Neural cell (in vitro differentiated cells): Measurements from ENCODE around the gene VSIG10.

Source experiments
- CTCF ChIP-seq: fragments of 450-650 bp; IDR thresholded peaks from 2 replicates; pipeline ENCODE4 v1.5.1; 2014; ENCODE audit warnings: antibody characterized with exemption, mild to moderate bottlenecking, moderate library complexity; ENCODE audit not compliant: poor library complexity, severe bottlenecking
- EP300 ChIP-seq: fragments of 450-650 bp; conservative IDR thresholded peaks from 2 replicates; pipeline ENCODE4 v1.6.1; 2014; ENCODE audit warnings: antibody characterized with exemption, mild to moderate bottlenecking, moderate library complexity; ENCODE audit not compliant: poor library complexity, severe bottlenecking
- EZH2 ChIP-seq: fragments of 200-600, 300-800 bp; shearing (Covaris generic), sonication (generic); IDR thresholded peaks from 2 replicates; pipeline ENCODE4 v1.6.1; 2014; ENCODE audit warnings: antibody characterized with exemption, low read length, borderline replicate concordance, mild to moderate bottlenecking; ENCODE audit not compliant: insufficient read depth, poor library complexity, severe bottlenecking
- MXI1 ChIP-seq: fragments of 450-650 bp; conservative IDR thresholded peaks from 2 replicates; pipeline ENCODE4 v1.6.1; 2014; ENCODE audit warnings: antibody characterized with exemption, mild to moderate bottlenecking; ENCODE audit not compliant: poor library complexity, severe bottlenecking
- POLR2AphosphoS5 ChIP-seq: IDR thresholded peaks from 2 replicates; pipeline ENCODE4 v1.6.1; 2012
- RAD21 ChIP-seq: fragments of 450-650 bp; conservative IDR thresholded peaks from 2 replicates; pipeline ENCODE4 v1.6.1; 2014; ENCODE audit warnings: antibody characterized with exemption, mild to moderate bottlenecking, moderate library complexity
- REST ChIP-seq: IDR thresholded peaks from 2 replicates; pipeline ENCODE4 v1.6.1; 2012; ENCODE audit warnings: borderline replicate concordance
- SMC3 ChIP-seq: fragments of 450-650 bp; conservative IDR thresholded peaks from 2 replicates; pipeline ENCODE4 v1.6.1; 2014; ENCODE audit warnings: antibody characterized with exemption, mild to moderate bottlenecking, moderate library complexity; ENCODE audit not compliant: poor library complexity
- TAF1 ChIP-seq: IDR thresholded peaks from 2 replicates; pipeline ENCODE4 v1.6.1; 2012; ENCODE audit warnings: low read depth

- TF ChIP-seq EZH2: no peak
- TF ChIP-seq EP300: no peak
- no peak for TF ChIP-seq CTCF
- no peak for TF ChIP-seq RAD21
- no peak for TF ChIP-seq REST
- TF ChIP-seq POLR2AphosphoS5: no peak
- no peak for TF ChIP-seq SMC3
- TF ChIP-seq MXI1: no peak
- no peak for TF ChIP-seq TAF1
These were observed 65.7 kb downstream of the VSIG10 start for GRCh38 chr12:118038137-118038536.
